Hematopoietic multipotent progenitor cell treated with erythropoietin and hydrocortisone succinate and interleukin-3 and kit ligand, for 6 days (in vitro differentiated cells): ENCODE measurements around the gene PFKFB4.

Source experiments
- DNase-seq: peaks from one replicate; pipeline ENCODE4 v3.0.0-alpha.2; 2015

Gene PFKFB4

DNA sequence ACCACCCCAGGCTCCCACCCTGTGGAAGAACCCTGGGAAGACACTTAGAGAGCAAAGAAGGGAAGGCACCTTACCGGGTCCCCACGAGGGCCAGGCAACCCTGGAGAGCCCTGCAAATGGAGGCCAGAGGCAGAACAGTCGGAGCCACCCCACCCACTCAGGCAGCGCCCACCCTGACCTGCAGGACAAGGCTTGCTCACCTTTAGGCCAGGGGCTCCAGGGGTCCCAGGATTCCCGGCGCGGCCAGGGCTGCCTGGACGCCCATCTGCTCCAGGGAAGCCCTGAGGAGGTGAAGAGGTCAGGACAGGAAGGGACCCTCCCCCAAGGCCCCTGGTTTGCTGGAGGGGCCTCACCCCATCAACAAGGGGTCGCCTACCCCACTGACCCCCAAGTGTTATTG is 28.2 kb upstream of the PFKFB4 start:
- no peak for DNase-seq

DNA sequence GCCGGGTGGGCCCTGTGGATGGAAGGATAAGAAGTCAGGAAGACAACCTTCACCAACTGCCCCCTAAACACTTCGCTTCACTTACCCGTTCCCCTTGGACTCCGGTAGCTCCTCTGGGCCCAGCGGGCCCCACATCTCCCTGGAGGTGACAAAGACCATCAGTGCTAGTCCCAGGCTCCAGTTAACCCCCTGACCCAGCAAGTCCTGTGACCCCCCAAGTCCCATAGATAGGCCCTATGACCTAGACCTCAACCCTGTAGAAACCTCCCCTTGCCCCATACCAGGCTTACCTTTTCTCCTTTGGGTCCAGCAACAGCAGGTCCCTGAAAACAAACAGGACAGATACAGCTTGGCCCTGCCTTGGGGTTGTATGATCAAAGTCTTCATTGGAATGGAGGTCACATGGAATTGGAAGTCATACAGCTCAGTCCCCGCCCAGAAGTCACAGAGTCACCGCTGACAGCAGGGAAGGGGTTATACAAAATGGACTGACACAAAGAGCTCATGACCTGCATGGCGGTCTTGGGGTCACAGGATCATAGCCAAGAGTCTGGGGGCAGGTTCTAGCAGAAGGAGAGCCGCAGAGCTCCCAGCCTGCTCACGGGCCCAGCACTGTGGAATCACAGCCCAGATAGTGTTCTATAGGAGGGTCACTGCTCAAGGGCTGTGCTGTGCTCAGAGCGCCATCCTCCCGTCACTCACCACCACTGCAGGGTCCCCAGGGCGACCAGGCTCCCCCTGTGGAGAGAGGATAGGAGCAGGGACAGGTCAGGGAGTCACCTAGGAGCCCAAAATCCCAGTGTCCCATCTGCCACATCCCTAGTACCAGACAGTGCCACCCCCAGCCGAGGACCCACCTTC is 25.2 kb upstream of the PFKFB4 start:
- no peak for DNase-seq

DNA sequence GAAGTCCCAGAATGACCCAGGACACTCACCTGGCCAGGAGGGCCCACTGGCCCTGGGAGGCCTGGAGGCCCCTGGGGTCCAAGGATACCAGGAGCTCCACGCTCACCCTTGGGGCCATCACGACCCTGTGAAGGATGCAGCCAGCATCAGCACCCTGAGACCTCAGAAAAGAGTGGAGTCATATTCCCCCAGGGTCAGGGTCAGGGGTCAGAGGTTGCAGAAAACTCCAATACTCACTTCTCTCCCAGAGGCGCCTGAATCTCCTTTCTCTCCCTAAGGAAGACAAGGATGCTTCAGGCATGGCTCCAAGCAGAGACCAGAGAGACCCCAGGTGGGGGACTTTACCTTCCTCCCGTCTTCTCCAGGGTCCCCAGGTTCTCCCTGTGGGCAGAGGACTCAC is 20.0 kb upstream of the PFKFB4 start:
- no peak for DNase-seq

DNA sequence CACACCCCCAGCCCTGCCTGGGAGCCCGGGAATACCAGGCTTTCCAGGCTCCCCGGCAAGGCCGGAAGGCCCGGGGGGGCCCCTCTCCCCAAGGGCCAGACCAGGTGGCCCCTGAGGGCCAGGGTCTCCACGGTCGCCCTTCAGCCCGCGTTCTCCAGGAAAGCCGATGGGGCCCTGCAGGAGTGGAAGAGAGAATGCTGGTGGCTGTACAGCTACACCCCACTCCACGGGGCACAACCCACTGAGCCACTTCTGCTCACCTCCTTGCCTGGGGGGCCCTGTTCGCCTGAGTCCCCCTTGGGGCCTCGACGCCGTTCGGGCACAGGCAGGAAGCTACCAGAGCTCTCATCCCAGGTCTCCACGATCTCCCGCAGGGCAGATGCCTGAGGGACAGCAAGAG is 18.8 kb upstream of the PFKFB4 start:
- DNase-seq: no peak

DNA sequence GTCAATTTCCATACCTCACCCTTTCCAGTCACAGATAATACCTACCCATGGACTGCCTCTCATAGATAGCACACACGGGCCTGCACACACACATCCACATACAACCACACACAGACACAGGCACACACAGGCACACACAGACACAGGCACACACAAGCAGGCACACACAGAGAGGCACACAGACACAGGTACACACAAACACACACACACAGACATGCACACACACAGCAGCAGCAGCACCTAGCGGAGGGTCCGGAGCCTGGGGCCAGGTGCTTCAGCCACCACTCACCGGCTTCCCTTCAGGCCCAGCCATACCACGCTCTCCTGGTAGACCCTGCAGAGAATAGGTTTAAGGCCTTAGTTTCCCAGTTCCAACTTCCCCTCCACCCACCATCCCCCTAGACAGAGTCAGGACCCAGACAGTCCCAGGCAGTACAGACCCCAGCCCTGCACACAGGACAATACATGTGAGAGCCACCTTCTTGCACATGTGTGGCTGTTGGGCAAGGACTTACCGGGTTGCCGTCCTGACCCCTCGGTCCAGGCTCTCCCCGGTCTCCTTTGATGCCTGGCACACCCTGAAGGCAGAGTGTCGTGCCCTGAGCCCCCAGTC is 17.5 kb upstream of the PFKFB4 start:
- no peak for DNase-seq

DNA sequence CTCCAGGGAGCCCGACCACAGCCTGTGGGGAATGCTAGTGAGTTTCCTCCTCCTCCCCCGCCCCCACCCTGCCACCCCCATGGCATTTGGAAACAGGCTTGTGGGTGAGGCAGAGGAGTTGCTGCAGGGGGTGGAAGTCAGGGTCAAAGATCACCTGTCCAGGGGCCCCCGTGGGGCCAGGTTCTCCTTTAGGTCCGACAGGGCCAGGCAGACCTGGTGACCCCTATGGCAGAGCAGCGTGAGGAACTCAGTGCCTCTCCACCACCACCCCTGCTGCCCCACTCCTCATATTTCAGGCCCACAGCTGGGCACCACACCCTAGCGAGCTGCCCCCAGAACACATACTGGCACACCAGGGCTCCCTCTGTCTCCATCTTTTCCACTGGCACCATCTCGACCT is 15.9 kb upstream of the PFKFB4 start:
- no peak for DNase-seq

DNA sequence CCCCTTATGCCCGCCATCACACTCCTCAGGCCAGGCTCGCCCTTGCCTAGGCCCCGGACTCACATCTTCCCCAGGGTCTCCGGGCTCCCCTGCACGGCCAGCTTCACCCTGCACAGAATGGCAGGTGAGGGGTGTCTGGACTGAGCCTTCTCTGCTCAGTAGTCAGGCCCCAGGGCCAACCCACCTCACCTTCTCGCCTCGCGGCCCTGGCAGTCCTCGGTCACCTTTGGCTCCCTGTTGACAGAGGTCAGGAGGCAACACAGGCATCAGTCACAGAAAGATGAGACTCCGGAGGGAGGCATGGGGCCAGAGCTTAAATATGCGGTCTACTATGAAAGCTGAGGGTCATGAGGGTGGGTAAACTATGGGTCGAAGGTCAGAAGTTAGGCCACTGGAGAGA is 15.3 kb upstream of the PFKFB4 start:
- DNase-seq: no peak

DNA sequence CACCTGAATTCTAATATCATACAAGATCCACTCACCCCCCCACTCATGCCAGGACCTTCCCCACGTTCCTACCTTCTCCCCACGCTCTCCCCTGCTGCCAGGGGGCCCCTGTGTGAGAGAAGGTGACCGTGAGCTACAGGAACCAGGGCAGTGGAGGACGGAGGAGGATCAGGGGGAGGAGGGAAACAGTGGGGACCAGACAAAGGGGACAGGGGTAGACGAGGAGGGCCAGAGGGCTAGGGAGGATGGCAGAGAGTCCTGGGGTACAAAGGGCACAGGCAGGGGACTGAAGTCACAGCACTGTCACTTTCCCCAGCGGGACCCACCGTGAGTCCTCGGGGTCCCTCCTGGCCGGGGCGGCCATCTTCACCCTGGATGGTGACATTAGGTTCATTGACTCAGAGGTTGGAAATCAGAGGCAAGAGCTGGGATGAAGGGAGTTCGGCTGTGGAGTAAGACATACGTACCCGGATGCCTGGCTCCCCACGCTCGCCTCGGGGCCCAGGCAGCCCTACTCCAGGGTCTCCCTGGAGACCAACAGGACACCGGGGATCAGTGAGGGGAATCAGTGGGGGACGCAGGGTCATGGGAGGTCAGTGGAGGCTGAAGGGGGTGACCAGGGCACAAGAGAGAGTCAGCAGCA is 13.3 kb upstream of the PFKFB4 start:
- DNase-seq: no peak

DNA sequence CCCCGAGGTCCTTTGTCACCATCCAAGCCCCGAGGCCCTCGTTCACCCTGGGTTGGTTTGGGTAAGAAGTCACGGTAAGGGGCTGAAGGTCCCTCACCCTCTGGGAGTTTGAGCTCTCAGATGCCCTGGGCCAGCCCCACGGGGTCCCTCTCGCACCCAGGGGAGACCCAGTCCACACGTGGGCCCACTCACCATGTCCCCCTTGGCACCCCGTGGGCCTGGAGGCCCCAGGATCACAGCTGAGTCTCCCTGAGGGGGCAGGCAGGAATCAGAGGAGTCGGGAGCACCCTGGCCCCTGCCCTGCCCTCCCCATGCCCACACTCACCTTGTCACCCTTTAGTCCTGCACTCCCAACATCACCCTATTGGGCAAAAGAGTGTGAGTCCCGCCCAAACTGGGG is 12.8 kb upstream of the PFKFB4 start:
- DNase-seq: no peak

DNA sequence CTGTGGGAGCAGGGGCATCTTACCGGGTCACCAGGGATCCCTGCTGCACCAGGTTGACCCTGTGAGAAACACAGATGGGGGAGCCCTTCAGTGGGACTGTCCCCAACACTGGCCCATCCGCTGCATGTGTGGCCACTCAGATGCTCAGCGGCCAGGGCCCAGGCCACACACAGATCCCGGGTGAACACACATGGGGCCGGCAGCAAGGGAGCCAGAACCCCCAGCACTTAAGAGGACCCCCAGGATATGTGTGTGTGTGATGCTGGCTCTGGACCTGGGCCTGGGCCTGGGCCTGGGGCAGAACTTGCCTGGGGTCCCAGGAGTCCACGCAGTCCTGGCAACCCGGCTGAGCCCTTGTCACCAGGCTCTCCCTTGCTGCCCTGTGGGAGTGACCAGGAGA is 11.9 kb upstream of the PFKFB4 start:
- DNase-seq: no peak

DNA sequence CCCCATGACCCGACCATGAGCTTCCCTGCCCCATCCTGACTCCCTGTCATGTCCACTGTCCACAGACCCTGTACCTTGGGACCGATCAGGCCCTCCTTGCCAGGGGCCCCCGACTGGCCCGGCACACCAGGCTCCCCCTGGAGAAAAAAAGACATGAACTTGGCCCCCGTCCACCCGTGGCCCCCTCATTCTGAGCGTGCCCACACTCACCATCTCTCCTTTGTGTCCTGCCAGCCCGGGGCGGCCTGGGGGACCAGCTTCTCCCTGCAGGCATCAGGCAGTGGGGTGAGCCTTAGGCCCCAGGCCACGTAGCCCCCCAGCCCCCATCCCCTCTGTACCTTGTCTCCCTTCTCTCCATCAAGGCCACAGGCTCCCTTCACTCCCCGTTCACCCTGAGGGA is 10.9 kb upstream of the PFKFB4 start:
- no peak for DNase-seq

DNA sequence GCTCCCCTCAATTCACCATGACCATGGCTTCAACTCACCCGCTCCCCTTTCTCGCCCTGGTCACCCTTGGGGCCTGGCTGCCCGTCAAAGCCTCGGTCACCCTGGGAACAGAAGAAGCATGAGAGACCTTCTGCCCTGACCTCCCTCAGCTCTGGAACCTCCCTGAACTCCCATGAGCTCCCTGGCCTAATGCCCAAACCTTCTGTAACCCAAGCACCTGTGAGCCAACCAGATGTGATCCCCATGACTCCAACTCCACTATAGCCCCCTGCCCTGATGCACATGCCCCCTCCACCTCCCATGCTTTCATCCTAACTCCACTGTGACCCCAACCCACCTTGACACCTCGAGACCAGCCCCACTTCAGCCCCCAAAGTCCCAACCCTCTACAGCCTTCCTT is 10.5 kb upstream of the PFKFB4 start:
- DNase-seq: no peak

DNA sequence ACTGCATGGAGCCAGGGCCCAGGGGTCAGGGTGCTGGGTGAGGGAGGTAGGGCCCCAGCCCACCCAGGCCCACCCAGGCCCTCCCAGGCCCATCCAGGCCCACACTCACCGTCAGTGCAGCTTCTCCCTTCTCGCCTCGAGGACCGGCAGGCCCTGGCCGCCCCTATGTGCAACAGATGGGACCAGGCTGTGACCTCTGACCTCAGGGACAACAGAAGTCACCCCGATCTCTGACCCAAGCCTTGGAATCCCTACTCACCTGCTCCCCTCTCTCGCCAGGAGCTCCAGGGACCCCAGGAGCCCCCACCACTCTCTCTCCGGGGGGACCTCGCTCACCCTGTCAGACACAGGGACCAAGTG is 9.8 kb upstream of the PFKFB4 start:
- DNase-seq: no peak

DNA sequence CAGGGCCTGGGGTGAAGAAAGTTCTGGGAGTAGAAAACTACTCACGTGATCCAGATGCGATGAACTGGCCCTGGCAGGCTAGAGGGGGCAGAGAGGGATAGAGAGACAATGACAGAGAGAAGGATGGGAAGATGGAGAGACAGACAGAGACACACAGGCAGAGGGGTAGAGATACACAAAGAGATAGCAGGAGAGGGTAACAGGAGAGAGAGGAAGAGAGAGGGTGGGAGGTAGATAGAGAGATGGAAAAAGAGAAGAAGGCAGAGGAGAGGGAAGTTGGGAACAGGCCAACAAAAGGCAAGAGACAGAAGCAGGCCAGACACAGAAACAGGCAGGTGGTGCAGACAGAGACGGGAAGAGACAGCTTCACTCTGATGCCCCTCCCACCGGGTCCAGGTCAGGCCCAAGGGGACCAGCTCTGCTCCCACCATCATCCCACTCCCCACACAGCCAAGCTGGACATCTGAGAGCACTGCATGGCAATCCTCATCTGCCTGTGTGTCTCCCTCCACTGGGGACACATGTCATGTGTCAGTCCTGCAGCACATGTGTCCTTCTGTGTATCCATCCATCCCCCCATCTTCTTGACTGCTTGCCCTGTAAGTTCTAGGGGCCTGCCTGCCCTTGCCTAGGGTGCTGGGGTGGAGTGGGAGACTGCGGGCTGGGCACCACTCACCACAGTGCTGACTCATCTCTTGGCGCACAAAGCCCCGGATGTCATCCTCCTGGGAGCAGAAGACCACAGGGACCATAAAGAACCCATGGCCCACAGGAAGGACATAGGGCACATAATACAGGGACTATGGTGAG is 9.2 kb upstream of the PFKFB4 start:
- DNase-seq: peak; percentile 67

DNA sequence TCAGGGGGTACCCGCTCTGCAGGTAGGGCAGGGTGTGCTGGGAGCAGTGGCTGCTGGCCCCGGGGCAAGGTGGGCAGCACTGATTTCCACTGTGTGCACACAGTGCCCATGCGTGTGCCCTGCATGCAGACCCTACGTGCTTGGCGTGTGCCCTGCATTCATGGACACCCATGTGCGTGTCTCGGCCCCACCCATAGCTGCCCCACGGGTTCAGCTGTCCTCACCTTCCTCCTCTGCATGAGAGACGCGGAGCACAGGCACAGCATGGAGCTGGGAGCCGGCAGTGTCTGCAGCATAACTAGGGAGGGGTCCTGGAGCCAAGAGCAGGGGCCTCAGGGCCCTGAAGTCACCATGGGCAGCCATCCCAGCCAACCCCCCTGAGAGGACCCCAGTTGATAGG is 8.6 kb upstream of the PFKFB4 start:
- no peak for DNase-seq

DNA sequence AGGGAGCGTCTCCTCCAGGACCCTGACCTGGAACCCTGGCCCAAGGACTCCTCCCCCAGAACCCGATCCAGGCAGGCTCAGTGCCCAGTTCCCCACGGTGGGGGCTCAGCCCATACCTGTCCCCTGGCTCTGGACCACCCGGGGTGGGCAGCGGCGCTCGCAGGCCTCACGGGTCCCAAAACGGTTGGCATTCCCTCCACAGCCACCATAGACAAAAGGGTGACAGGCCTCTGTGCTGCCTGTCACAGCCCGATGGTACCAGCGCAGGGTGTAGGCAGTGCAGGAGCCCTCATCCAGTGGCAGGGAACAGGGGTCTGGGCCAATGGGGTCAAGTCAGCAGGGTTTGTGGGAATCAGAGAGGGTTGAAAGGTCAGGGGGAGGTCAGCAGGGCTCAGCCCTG is 8.1 kb upstream of the PFKFB4 start:
- no peak for DNase-seq

DNA sequence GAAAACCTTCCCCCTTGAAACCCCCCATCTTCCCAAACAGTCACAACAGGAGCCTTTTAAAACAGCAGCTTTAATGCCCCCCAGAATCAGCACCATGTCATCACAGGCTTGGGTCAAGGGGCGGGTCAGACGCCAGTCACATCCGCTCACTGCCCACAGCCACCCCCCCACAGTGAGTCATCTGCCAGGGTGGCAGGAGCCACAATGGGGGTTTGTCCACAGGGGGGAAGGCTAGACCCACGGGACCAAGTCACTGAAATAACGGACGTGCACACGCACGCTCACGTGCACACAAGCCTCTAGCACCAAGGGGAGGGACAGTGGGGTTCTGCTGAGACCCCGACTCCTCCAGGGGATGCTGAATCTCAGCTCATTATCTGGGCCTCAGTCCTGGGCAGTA is 7.4 kb upstream of the PFKFB4 start:
- DNase-seq: peak; percentile 77

DNA sequence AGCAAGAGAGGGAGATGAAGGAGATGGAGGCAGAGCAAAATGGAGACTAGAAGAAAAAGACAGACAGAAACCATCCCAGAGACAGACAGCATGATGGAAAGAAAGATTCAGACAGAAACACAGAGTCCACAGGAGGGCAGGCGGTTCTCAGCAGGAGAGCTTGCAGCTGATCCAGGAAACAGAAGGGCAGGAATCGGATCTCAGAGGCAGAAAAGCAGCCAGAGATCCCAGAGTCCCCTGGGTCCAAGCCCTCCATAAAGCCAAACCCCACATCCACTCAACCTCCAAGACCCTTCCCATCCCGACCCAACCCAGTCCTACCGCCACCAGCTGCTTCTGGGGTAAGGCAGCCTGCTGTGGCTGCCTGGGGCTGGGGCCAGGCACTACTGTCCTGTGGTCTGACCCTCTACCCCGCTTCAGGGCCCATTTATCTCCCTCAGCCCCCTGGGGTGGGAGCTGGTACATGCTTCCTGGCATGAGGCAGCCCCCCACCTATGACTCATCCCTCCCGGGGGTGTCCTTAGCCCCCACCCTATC is 6.8 kb upstream of the PFKFB4 start, which contains the start of gene UCN2:
UCN2 (minus strand) TSS at position 400 of the 537 bp plus-strand sequence. CDS start 657 bp downstream, outside the sequence.
- DNase-seq: peak; percentile 24

DNA sequence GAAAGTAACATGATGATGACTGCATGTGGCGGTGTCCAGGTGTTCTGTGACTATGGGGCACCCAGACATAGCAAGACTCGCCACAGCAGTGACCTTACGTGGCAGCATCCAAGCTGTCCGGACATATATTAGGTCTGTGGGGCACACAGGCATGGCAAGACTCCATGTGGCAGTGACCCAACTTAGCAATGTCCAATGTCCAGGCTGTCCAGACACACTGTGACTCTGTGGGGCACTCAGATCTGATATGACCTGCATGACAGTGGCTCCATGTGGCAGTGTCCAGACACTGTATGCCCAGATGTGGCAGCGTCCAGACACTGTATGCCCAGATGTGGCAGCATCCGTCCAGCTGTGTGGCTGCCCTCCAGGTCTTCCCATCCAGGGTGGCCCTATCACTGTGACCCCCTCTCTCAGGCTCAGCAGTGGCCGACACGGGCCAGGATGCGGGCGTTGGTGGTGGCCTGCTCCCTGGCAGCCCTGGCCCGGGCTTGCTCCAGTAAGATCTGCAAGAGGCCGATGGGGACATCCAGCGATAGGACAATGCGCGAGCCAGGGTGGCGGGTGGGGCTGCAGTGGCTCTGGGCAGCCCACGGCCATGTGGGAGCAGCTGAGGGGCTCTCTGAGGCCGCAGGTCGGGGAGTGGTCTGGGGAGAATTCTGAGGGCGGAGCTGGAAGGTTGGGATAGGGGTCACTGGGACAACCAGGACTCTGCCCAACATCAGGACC is 5.9 kb upstream of the PFKFB4 start:
- DNase-seq: no peak

DNA sequence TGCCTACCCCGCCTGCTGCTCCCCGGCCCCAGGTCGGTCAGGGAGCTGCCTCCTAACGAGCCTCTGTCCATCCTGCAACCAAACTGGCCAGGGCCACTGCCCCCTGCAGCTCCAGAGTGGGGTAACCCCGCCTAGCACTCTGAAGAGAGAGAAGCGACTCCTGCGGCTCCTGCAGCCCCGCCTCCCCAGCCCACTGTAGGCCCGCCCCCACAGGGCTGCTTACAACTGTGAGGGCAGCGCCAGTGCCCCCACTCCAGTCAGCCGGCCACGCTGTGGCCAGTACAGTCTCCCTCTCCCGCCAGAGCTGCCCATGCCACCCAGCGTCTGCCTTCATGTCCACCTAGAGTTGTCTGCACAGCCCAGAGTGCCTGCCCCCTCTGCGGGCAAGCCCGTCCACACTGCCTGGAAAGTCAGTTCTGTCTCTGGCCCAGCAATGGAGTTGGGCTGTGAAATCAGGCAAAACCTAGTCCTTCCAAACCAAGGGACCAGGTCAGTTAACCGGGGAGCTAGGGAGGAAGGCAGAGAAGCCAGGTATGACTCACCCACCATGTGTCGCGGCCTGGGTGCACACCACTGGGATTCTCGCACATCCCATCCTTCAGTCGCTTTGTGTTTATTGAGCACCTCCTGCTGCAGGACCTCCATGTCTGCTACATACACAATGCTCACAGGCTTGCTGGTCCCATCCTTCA is 4.6 kb upstream of the PFKFB4 start:
- peak; percentile 84 for DNase-seq

DNA sequence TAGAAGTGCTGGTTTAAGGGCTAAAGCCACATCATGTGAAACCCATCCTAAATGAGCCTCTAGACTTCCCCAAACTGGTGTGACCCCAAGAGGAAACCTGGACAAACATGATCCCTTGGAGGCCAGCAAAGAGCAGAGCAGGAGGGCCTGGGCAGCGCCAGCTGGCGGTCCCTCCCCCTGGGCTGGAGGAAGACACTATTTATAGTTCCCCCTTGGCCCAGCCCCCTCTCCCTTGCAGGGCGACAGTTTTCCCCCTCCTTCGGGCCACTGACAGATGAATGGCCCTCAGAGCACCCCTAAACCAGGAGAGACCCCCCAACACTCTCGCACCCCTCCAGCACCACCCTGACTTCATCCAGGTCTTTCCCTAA is 4.0 kb upstream of the PFKFB4 start:
- DNase-seq: peak; percentile 15
